Umbilical cord (tissue), 2 donors: ENCODE measurements around the gene TRABD2A. TPM values are rescaled to one million over a fixed set of nuclear protein-coding genes. Genes with fewer than 3 reads are reported as not detected.
"Not testable (repeated sequence)": the region's sequence is repeated elsewhere in the genome, so short reads cannot be mapped to it uniquely, and the experiment has no call there.

Experiments used
- DNase-seq: peaks from one replicate; pipeline ENCODE4 v3.0.0-alpha.2; 2015; ENCODE audit warnings: low spot score
- total RNA-seq: library from RNA; depleted of rRNA; stranded (reverse); fragments of >200 nt; gene quantifications from one replicate; pipeline ENCODE4 v1.2.3, GENCODE V29; 2014; ENCODE audit warnings: low replicate concordance; ENCODE audit not compliant: insufficient read depth

TRABD2A gene
- total RNA-seq, 1 donor from 2014 or later, result 4.8 TPM

DNA sequence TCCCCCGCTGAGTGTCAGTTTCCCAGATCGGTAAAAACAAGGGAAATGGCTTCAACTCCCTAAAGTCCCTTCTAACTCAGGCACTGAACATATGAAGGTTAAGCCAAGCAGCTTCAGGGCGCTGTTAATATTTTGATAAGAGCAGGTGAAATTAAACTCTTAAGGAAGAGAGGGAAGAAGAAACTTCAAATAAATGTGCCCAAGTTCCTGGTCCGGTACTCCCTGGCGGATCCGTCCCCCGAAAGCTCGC, 564 bp downstream of the TRABD2A start:
- DNase-seq, result no peak

DNA sequence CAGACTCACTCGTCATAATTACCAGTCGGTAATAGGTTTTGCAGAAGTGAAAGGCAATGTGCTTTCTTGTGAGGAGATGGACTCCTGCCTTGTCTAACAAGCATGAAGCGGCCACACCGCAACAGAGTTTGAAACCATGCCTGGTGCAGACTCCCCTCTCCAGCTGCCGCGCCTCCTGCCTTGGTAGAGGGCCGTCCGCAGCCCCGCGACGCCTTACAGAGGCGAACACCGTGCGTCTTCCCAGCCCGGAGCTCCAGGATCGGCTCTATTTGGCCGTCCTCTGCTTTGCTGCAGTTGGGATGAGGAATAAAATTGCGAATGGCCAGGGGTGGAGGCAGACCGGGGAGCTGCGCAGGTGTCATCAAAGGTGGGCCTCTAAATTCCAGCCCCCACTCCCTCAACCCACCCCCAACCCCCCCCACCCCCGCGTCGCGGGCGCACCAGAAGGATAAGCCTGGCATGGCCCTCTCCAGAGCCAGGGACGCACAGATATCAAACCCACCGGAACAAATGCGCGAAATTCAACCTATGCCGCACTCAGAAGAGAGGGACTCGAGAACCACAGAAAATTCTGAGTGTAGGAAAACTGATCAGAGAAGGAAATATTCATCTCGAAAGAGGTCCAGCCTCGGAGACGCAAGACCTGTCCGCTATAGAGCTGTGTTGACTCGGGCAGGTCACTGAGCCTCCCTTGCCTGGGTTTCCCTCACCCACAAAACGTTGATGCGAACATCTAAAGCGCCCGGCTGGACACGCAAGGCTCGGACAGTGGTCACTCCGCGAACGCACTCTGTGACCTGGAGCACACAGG, 1.1 kb downstream of the TRABD2A start:
- DNase-seq, result no peak

DNA sequence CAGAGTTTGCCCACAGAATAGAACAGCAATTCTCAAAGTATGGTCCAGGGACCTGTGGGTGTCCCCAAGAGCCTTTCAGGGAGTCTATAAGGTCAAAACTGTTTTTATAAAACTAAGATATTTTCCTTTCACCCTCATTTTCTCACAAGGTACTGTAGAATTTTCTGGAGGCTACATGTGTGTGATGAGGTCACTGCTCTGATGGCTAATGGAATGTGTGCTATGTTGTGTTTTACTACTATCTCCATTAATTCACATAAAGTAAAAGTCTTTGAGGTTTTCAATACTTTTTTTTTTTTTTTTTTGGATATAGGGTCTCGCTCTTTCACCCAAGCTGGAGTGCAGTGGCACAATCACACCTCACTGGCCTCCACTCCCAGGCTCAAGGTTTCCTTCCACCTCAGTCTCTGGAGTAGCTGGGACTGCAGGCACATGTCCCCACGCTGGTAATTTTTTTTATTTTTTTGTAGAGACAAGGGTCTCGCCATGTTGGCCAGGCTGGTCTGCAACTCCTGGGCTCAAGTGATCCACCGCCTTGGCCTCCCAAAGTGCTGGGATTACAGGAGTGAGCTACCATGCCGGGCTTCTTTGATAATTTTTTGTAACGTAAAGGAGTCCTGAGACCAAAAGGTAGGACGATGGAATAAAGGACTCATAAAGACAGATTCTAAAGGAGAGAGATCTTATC, 1.8 kb downstream of the TRABD2A start:
- DNase-seq, result no peak

DNA sequence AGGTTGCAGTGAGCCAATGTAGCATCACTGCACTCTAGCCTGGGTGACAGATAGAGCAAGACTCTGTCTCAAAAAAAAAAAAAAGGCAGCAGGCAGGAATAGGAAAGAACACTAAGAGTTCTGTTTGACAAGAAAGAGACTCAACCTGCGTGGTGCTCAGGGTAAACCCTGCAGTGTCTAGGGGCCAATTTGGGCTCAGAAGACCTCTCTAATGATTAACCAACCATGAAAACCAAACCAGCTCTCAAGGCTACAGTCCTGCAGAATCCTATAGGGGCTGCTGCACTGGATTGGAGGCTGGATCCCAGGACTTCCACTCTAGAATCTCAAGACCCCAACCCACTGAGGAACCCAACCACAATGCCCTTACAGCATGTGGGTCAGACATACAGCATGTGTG, 2.4 kb downstream of the TRABD2A start:
- DNase-seq, result no peak

DNA sequence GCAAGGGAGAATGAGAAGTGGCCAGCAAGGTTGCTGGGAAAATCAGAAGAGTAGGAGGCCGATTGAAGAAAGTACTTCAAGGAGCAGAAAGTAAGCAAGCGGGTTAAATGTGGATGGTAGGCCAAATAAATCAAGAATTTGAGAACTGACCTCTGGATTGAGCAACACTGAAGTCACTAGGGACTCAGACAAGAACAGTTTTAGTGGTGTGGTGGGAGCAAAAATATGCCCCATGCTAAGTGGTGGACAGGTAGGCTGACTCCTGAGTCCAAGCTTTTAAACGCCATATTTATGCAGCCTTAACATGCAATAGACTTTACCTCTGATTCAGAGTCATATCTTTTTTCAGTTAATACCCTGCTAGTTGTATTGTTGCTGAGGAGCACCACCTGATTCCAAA, 4.5 kb downstream of the TRABD2A start:
- no peak for DNase-seq

DNA sequence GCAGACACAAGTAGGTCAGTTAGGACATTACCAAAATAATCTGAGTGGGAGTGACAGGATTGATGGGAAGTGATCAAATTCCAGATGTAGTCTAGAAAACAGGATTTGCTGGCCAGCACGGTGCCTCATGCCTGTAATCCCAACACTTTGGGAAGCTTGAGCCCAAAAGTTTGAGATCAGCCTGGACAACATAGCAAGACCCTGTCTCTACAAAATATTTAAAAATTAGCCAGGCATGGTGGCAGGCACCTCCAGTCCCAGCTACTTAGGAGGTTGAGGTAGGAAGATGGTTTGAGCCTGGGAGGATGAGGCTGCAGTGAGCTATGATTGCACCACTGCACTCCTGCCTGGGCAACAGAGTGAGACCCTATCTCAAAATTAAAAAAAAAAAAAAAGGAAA, 5.3 kb downstream of the TRABD2A start:
- DNase-seq, result not testable (repeated sequence)

DNA sequence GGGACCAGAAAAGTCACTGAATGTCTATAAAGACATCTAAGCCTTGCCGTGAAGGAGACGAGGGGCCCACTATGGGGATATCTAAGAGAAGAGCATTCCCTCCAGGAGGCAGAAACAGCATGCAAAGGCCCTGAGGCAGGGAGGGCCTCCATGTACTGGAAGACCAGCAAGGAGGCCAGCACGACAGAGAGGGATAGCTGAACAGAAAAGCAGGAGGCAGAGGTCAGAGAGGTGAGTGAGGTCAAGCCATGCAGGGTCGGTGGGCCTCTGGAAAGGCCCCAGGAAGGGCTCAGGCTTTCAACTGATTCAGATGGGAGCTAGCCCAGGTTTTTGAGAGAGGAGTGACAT, 5.7 kb downstream of the TRABD2A start:
- no peak for DNase-seq

DNA sequence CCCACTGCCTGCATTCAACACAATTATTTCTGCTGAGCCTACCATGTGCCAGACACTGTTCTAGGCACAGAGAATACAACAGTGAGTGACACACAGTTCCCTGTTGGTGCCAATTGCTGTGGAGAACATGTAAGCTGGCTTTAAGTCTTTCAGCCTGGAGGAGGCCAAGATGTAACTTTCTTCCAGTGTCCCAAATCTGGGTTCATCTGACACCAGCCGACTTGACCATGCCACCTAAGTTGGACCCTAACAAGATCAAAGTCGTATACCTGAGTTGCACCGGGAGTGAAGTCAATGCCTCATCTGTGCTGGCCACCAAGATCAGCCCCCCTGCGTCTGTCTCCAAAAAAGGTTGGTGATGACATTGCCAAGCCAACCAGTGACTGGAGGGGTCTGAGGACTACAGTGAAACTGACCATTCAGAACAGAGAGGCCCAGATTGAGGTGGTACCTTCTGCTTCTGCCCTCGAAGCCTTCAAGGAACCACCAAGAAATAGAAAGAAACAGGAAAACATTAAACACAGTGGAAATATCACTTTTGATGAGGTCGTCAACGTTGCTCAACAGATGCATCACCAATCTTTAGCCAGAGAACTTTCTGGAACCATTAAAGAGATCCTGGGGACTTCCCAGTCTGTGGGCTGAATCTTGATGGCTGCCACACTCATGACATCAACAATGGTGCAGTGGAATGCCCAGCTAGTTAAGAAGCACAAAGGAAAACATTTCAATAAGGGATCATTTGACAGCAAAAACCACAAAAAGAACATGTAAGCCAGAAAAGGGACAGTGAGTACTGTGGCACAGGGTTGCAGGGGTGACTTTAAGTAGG, 6.3 kb downstream of the TRABD2A start:
- DNase-seq, result no peak

DNA sequence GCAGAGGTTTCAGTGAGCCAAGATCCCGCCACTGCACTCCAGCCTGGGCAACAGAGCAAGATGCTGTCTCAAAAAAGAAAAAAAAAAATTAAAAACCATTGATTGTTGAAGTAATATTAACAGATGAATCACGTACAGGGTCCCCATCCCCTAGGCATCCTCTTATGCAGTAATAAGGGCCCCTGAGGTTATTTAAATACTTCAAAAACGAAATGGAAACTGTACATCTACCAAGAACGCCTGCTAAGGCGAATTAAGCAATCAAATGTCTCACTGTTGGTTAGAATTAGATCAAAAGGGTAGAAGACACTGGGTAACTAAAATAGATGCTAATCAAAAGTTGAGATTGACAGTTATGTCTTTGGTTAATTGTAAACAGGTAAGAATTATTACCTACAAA, 7.5 kb downstream of the TRABD2A start:
- no peak for DNase-seq

DNA sequence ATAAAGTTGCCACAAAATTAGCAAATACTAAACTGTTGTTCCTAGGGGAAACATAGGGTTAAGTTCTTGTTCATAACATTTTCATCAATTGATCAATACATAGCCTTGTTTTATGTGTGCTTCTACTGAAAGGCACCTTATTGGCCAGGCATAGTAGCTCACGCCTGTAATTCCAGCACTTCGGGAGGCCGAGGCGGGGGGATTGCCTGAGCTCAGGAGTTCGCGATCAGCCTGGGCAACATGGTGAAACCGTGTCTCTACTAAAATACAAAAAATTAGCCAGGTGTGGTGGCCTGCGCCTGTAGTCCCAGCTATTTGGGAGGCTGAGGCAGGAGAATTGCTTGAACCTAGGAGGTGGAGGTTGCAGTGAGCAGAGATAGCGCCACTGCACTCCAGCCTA, 8.2 kb downstream of the TRABD2A start:
- DNase-seq, result not testable (repeated sequence)

DNA sequence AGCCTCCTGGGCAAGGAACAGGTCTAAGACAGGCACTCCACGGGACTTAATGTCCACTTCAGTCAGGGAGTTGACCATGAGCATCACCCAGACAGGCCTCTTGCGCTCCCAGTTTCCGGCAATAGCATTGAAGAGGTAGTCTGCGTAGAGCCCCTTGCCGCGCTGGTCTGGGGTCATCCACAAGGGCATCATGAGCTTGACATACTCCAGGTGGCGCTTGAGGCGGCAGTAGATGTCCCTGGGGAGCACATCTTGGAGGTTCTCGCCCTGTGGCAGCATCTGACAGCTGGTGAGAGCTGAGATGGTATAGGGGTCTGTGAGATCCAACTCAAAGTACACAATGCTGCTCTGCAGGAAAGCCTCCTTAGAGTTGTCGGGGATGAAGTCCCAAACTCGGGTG, 10.6 kb downstream of the TRABD2A start:
- DNase-seq, result no peak

DNA sequence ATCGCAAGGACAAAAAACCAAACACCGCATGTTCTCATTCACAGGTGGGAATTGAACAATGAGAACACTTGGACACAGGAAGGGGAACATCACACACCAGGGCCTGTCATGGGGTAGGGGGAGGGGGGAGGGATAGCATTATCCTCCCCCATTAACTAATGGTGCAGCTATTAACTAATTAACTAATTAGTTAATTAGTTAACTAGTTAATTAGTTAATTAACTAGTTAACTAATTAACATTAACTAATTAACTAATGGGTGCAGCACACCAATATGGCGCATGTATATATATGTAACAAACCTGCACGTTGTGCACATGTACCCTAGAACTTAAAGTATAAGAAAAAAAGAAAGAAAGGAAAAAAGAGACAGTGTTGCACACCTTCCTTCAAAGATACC, 12.6 kb downstream of the TRABD2A start:
- not testable (repeated sequence) for DNase-seq

DNA sequence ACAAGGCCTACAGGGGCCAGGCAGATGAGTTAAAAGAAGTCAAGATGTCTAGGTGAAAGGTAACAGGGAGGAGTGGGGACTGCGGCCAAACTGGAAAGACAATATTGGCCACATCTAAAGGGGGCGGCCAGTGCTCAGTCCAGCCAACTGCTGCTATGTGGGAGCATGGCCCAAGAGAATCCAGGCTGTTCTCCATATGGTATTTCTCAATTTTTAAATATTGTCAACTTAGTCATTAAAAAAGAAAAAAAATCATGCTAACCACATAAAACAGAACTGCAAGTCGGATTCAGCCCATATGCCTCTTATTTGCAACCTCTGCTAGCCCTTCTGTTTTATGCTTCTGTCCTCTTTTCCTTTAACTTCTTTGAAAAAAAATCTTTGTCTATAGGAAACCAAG, 14.8 kb downstream of the TRABD2A start:
- DNase-seq, result no peak

DNA sequence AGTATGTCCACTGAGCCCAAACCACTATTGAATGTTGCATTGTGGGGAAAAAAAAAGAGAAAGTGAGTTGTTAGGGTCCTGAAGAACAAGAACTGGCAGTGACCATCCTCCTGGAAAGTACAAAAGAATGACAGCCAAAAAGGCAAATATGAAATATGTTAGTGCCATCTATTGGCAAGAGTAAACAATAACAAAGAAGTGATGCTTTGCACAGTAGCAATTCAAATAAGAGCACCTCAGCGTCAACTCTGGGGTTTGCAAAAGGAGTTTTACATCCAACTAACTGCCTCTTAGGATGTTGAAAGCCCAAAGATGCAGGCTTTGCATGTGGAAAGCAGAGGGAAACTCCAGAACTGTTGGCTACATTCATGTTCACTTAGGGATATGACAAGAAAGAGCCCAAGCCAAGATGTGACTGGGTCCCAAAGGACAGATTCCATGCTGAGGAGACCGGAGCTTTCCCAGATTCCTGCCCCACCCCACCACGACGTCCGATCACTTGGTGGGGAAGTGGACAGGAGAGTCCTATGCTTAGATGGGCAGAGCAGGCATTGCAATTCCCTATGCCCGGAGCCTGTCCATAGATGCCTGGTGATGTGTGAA, 15.6 kb downstream of the TRABD2A start:
- DNase-seq, result peak; percentile 33

DNA sequence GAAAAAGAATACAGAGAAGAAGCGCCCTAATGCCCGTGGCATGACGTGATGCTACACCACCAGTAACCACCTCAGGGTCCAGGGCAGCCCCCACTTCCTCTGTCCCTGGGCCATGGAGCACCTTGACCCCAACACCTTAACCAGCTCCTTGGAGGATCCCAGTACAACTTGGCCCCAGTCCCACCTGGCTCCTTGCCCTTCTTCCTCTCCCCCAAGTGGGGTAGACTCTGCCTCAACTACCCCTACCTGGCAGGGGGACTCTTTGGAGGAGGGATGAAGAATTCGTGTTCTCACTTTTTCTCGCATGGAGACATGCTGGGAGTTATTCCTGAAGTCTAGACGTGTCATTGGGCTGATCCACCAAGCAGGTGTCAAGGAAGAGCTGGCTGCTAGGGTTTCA, 18.9 kb downstream of the TRABD2A start:
- DNase-seq, result no peak

DNA sequence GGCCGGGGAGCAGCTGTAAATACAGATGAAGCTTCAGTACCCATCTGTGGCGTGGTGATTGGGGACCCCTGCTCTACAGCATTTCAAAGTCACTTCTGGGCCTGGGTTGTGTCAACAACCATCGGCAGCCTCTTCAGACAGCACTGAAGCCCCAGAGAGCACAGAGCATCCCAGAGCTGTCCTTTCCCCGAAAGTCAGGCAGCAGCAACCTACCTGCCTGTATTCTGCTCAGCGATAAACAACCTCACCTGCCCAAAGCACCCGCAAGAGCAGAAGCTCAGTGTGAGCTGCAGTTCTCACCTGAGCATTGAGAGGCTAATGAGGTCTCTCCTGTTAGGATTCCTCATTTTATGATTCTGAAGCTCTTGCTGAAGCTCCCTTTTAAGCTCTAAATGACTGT, 19.3 kb downstream of the TRABD2A start:
- no peak for DNase-seq

DNA sequence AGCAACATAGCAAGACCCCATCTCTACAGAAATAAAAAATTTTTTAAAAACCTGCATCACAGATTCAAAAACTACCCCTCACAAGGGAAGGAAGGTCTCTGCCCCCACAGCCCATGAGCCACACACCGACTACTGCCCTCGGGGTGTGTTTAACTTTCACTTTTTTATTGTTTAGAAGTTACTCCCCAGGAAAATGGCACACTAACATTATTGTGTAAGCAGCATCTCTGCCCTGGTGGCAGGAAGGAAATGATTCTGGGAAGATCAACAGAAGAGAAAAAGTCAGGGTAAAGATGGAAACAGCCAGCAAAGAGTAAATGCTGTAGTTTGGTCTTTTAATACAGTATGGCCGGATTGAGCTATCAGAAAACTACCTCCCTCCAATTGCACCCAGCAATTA, 21.9 kb downstream of the TRABD2A start:
- no peak for DNase-seq

DNA sequence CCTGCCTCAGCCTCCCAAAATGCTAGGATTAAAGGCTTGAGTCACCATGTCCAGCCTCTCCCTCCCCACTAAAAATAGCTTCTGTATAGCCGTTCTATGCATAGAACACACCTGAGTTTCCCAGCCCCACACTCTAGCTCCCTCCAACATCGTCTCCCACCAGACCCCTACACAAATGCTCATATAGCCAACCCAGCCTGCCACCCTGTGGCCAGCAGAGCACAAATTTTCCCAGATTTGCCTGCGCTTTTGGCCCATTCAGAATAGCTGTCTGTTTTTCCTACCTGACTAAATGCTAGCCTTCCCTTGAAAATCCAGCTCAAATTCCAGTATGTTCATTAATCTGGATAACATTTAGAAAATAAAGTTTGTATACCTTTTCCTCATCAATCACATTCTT, 22.8 kb downstream of the TRABD2A start:
- DNase-seq, result no peak

DNA sequence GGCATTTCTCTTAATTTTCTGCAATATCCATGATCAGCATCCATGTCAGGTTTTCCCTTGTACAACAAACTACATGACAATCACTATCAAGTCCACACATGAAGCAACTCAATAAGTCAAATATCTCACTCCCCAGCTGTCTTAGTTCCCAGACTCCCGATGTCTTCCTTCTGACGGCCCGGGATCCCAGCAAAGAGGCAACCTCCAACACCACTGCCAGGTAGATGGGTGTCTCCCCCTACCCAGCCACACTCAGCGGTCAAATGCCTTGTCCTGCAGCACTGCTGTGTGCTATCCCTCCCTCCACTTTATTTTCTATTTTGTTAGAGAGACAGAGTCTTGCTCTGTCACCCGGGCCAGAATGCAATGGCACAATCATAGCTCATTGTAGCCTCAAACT, 23.3 kb downstream of the TRABD2A start:
- no peak for DNase-seq

DNA sequence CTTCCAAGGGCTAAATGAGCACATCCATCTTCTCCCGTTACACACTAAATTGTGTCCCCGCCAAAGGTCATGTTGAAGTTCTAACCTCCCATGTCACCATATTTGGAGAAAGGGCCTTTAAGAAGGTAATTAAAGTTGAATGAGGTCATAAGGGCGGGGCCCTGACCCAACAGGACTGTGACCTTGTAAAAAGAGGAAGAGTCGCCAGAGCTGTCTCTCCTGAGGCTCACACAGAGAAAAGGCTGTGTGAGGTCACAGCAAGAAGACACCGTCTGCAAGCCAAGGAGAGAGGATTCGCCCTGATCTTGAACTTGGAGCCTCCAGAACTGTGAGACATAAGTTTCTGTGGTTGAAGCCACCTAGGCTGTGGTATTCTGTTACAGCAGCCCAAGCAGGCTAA, 24.1 kb downstream of the TRABD2A start:
- no peak for DNase-seq

DNA sequence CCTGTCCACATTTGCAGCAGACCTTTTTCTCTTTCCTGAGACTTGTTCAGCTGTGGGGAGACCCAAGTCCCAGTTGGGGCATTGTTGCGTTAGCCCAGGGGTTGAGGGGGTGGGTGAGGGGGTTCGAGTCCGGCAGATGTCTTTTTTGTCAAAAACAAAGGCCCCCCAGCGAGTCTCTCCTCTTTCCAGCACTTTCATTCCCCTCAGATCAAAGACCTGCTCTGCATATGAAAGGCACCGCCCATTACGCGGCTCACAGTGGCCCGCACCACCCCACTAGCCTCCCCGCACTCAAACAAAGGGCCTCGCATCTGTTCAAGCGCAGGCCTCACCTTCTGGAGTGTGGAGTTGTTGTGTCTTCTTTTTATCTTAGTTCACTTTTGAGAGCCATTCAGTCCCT, 25.2 kb downstream of the TRABD2A start:
- no peak for DNase-seq

DNA sequence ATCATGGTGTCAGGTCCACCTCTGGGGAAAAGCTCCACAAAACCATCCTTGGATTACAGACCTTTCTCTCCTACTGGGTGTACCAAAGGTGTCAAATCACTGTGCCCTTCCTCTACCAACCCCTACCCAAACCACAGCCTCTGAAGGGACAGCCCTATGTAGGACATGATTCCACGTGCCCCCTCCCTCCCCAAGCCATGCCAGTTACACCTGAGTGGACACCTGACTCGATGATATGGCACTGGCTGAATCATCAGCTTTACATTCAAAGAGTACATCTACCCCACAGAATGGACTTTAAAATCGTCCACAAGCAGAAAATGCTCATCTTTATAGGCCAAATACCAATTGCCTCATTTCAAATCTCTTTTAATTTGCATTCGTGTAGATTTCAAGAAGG, 26.0 kb downstream of the TRABD2A start:
- no peak for DNase-seq

DNA sequence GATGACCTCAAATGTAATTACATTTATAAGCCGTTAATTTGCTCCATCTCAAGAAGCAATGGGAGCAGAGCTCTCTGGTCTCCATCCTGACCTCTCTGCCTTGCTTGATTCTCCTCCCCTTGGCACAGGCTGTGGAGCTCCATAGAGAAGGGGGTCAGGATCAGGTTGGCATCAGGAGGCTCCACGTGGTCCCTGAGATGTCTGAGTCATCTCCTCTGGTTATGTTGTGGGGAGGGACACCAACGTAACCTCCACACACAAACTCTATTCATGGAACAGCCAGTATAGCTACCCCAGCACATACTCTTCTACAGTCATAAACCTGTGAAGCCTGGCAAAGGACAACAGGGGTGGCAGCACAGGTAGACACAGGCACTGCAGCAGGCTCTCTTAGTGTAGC, 29.0 kb downstream of the TRABD2A start:
- no peak for DNase-seq
